ENCODE measurements around the gene NTNG1.

GRCh38 chr1:107220036-107220435 lies 79.2 kb downstream of the NTNG1 start:
- no peak for TF ChIP-seq EZH2 (IDR thresholded peaks at IDR 0.05; ENCODE audit: insufficient read depth, low read length)
- TF ChIP-seq, protein P1, sequence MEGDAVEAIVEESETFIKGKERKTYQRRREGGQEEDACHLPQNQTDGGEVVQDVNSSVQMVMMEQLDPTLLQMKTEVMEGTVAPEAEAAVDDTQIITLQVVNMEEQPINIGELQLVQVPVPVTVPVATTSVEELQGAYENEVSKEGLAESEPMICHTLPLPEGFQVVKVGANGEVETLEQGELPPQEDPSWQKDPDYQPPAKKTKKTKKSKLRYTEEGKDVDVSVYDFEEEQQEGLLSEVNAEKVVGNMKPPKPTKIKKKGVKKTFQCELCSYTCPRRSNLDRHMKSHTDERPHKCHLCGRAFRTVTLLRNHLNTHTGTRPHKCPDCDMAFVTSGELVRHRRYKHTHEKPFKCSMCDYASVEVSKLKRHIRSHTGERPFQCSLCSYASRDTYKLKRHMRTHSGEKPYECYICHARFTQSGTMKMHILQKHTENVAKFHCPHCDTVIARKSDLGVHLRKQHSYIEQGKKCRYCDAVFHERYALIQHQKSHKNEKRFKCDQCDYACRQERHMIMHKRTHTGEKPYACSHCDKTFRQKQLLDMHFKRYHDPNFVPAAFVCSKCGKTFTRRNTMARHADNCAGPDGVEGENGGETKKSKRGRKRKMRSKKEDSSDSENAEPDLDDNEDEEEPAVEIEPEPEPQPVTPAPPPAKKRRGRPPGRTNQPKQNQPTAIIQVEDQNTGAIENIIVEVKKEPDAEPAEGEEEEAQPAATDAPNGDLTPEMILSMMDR (IDR thresholded peaks at IDR 0.05; ENCODE audit: insufficient read depth, low read depth, low read length) = no peak
